ENCODE data around the gene MRAS. TPM values are rescaled to one million over a fixed set of nuclear protein-coding genes. Genes with fewer than 3 reads are reported as not detected.

Gene MRAS
- polyA plus RNA-seq, 3 donors = 6.2 to 13.2 (median 8.3) TPM

GRCh38 chr3:138308783-138309182, 39.6 kb upstream of the MRAS start:
- H3K79me2 ChIP-seq (ENCODE audit: insufficient read depth, low read length) = no peaks in the 10 kb centered on the region
- no peak overlapping the region for H2AFZ ChIP-seq (ENCODE audit: insufficient read depth, low read depth, low read length, poor library complexity, severe bottlenecking)
- TF ChIP-seq CTCF (IDR thresholded peaks at IDR 0.05) = no peak
- no peaks in the 10 kb centered on the region for H3K36me3 Mint-ChIP-seq
- H3K27ac ChIP-seq (ENCODE audit: low read depth in 1 of 2, low read length in 2 of 2) = no peak overlapping the region
- peaks cover 21 to 24% of the 10 kb centered on the region in 2 donors for H3K9me3 ChIP-seq (replicated peaks in 1 of 2; ENCODE audit: control insufficient read depth in 1 of 2, insufficient read depth in 1 of 2, low read length in 2 of 2)
- H3K4me2 ChIP-seq (replicated peaks; ENCODE audit: extremely low read depth, low read length, poor library complexity, severe bottlenecking) = no peak overlapping the region
- no peak for DNase-seq
- no peak overlapping the region for H3K4me3 ChIP-seq (replicated peaks in 1 of 3; ENCODE audit: low read depth in 2 of 3, low read length in 3 of 3)
- no peak overlapping the region for H3K9ac ChIP-seq (ENCODE audit: insufficient read depth, low read length, poor library complexity, severe bottlenecking)
- H3K27me3 ChIP-seq (ENCODE audit: control insufficient read depth in 2 of 2, insufficient read depth in 2 of 2, low read length in 2 of 2) = no peaks in the 10 kb centered on the region
- no peaks in the 10 kb centered on the region for H4K20me1 ChIP-seq (ENCODE audit: insufficient read depth, low read length)
- H3K4me1 Mint-ChIP-seq = no peaks in the 10 kb centered on the region
- no peaks in the 10 kb centered on the region for H3K36me3 ChIP-seq (replicated peaks in 1 of 2; ENCODE audit: control insufficient read depth in 1 of 2, insufficient read depth in 2 of 2, low read length in 2 of 2)
- no peak overlapping the region for H3K27ac Mint-ChIP-seq
- peaks cover 13 to 41% (median 34%) of the 10 kb centered on the region in 7 donors for H3K9me3 Mint-ChIP-seq
- no peaks in the 10 kb centered on the region for H3K4me1 ChIP-seq (ENCODE audit: control insufficient read depth in 1 of 2, insufficient read depth in 2 of 2, low read length in 2 of 2)
- no peak overlapping the region for H3K4me3 Mint-ChIP-seq
- peaks cover 8 to 17% (median 13%) of the 10 kb centered on the region in 3 donors for H3K27me3 Mint-ChIP-seq (ENCODE audit: low read depth in 3 of 3)
- intact Hi-C loops (cut with micrococcal nuclease) = no loop called here

- no peak overlapping the region for H3K27ac ChIP-seq (ENCODE audit: low read depth in 1 of 2, low read length in 2 of 2)
- H3K4me3 Mint-ChIP-seq = no peak overlapping the region
- H2AFZ ChIP-seq (ENCODE audit: insufficient read depth, low read depth, low read length, poor library complexity, severe bottlenecking) = no peak overlapping the region
- H3K4me2 ChIP-seq (replicated peaks; ENCODE audit: extremely low read depth, low read length, poor library complexity, severe bottlenecking) = no peak overlapping the region
- H3K27ac Mint-ChIP-seq = no peak overlapping the region
- WGBS (ENCODE audit: insufficient coverage) = no CpG with 5 or more reads among the region's 4 CpGs
- H3K9me3 ChIP-seq (replicated peaks in 1 of 2; ENCODE audit: control insufficient read depth in 1 of 2, insufficient read depth in 1 of 2, low read length in 2 of 2) = peaks cover 21 to 24% of the 10 kb centered on the region in 2 donors
- peaks cover 13 to 41% (median 34%) of the 10 kb centered on the region in 7 donors for H3K9me3 Mint-ChIP-seq
- H3K27me3 ChIP-seq (ENCODE audit: control insufficient read depth in 2 of 2, insufficient read depth in 2 of 2, low read length in 2 of 2) = no peaks in the 10 kb centered on the region
- TF ChIP-seq CTCF (IDR thresholded peaks at IDR 0.05) = no peak
- H3K36me3 ChIP-seq (replicated peaks in 1 of 2; ENCODE audit: control insufficient read depth in 1 of 2, insufficient read depth in 2 of 2, low read length in 2 of 2) = no peaks in the 10 kb centered on the region
- H3K4me1 Mint-ChIP-seq = no peaks in the 10 kb centered on the region
- DNase-seq = no peak
- no peaks in the 10 kb centered on the region for H3K4me1 ChIP-seq (ENCODE audit: control insufficient read depth in 1 of 2, insufficient read depth in 2 of 2, low read length in 2 of 2)
- no peaks in the 10 kb centered on the region for H3K79me2 ChIP-seq (ENCODE audit: insufficient read depth, low read length)
- H3K36me3 Mint-ChIP-seq = no peaks in the 10 kb centered on the region
- H3K27me3 Mint-ChIP-seq (ENCODE audit: low read depth in 3 of 3) = peaks cover 5 to 15% (median 14%) of the 10 kb centered on the region in 3 donors
- intact Hi-C loops (cut with micrococcal nuclease) = no loop called here
- no peak overlapping the region for H3K4me3 ChIP-seq (replicated peaks in 1 of 3; ENCODE audit: low read depth in 2 of 3, low read length in 3 of 3)
- H3K9ac ChIP-seq (ENCODE audit: insufficient read depth, low read length, poor library complexity, severe bottlenecking) = no peak overlapping the region
- H4K20me1 ChIP-seq (ENCODE audit: insufficient read depth, low read length) = no peaks in the 10 kb centered on the region
Measured at GRCh38 chr3:138310494-138310893, 37.9 kb upstream of the MRAS start.

Measured in CD14-positive monocyte (primary cell).